MM.1S (cell line): ENCODE results near the gene CCDC154.

Source experiments
- CTCF ChIP-seq: fragments of 300-600 bp; sonication (generic); IDR thresholded peaks from 2 replicates; pipeline ENCODE4 v1.5.1; 2016; ENCODE audit warnings: antibody characterized with exemption, low read length, mixed read lengths
- EZH2 ChIP-seq: fragments of 300-600 bp; sonication (generic); optimal IDR thresholded peaks from 2 replicates; pipeline ENCODE3; 2017; ENCODE audit warnings: low read depth, mild to moderate bottlenecking, antibody characterized with exemption, low read length, mixed read lengths

GRCh38 chr16:1448536-1449116 lies 4.3 kb upstream of the CCDC154 start:
- no peak for TF ChIP-seq CTCF
- TF ChIP-seq EZH2: no peak
